ENCODE data around the gene SPOCK3.
"Not testable (repeated sequence)": the region's sequence is repeated elsewhere in the genome, so short reads cannot be mapped to it uniquely, and the experiment has no call there.

Gene SPOCK3

GRCh38 chr4:167234316-167234881, at the start of gene SPOCK3:
Gene SPOCK3 (minus strand): TSS chr4:167234494.
- DNase-seq (ENCODE audit: low read depth) = no peak

DNA sequence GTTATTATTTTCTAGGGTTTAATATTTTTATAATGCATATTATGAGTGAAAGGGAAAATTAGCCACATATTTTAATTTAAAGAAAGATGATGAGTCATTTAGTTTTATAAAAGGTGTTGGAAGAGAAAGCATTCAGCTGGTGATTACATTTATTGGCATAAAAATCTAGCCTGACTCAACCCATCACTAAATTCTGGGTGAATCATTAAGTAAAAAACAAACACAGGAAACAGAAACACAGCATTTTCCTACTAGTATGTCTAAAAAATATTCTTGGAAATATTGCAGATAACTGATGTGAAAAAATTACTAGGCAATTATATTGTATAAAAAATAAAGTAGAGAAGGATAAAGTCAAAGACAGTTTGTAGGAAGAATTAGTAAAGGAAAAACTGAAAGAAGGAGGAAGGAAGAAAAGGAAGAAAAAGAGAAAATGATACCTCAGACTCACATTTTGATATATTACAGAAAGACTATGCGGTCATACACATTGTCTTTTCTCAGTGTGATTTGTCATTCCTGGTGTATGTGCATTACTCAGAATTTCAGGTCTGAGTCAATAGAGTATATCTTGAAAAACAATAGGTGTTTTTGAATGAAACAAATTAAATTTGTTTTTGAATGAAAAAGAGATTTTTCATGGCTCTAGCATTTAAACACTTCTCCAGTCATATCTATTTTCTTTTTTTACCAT, 48.0 kb upstream of the SPOCK3 start:
- DNase-seq (ENCODE audit: low read depth) = no peak

- not testable (repeated sequence) for DNase-seq (ENCODE audit: low read depth)
Measured at GRCh38 chr4:167281545-167281944, 47.3 kb upstream of the SPOCK3 start.

- no peak for DNase-seq (ENCODE audit: low read depth)
Measured at GRCh38 chr4:167274351-167274750, 40.1 kb upstream of the SPOCK3 start.

- no peak for DNase-seq (ENCODE audit: low read depth)
Measured at GRCh38 chr4:167265231-167265630, 30.9 kb upstream of the SPOCK3 start.

DNA sequence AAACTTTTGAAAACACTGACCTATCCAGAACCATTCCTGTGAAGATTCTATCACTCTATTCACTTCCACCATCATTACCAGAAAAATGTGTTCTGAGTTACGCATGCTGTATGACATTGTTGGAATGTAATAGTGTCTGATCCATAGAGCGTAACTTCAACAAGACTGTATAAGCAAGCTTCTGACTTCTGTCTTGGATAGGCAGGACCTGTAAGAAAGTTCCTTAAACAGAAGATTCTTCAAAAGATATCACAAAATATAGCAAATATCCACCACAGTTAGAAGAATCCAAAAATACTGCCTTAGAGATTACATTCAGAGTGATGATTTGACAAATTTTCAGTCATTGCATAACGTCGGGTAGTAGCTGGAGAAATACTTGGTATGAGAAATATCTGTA, 14.0 kb upstream of the SPOCK3 start:
- no peak for DNase-seq (ENCODE audit: low read depth)

GRCh38 chr4:167239627-167240026, 5.3 kb upstream of the SPOCK3 start:
- DNase-seq (ENCODE audit: low read depth) = no peak

DNA sequence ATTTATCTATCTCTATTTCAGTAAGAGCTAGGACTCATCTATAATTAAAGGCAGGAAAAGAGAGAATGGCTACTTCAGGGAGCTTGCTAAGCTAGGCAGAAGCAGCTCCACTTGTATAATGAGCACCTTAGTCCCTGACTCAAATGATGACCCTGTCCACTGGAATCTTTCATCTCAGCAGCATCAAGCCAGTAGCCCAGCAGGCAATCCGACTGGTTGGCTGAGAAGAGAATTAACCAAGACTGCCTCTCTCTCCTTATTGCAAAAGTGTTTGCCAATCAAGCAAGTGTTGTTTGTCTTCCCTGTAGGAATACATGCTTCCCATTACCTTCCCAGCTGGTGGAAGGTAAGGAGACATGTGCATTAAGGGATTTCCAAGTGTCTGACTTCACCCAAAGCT, 3.9 kb upstream of the SPOCK3 start:
- no peak for DNase-seq (ENCODE audit: low read depth)

GRCh38 chr4:167233685-167234315, 494 bp downstream of the SPOCK3 start:
- no peak for DNase-seq (ENCODE audit: low read depth)

DNA sequence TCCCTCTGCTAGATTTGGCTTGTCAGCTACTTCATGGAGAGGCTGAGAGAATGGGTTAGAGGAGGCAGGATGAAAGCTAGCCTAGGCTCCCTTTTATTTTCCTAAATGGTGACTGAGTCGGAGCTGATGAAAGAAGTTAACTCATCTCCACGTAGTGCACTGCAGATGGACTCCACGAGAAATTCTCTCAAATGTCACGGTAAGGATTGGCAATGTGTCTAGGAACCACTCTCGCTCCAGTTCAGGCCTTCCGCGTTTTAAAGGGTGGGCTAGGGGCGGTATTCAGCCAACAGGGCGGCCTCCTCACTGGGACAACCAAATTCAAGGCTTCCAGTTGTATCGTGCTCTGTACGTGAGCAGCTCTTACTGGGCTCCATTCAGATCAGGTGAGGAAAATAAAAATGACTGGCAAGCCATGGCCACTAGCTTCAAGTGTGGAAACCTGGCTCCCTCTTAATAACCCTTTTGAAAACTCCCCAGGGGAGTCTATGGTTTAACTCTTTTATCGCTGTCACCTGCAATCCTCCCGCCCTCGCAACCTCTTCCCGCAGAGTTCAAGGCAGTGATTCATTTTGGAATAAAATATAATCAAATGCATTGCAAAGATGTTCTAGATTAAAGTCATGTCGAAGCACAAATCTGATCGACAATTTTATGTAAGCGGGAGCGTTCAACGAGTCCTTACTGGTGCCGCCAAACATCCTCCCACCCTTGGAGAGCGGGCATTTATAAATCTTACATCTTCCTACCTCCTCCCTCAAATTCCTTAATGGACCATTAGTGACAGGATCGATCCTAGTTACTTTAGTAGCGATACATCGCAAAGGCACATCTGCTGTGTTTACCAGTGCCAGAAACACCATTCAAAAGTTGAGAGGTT, 1.2 kb downstream of the SPOCK3 start:
- no peak for DNase-seq (ENCODE audit: low read depth)

DNA sequence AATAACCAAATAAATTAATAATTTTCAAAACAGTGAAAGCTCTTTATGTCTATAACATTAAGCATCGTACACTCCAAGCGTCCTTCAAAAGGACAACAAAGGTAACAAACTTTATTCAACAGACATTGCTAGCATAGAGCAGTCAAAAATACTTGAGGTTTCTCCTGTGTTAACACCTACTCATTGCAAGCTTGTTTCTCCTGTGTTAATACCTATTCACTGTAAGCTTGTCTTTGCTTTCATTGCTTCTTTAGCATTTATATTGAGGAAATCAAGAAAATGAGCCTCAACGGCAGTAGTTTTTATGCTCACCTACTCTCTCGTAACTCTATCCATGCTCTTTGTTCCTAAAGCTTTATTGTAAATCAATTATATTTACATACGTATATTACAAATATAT, 3.5 kb downstream of the SPOCK3 start:
- DNase-seq (ENCODE audit: low read depth) = no peak

DNA sequence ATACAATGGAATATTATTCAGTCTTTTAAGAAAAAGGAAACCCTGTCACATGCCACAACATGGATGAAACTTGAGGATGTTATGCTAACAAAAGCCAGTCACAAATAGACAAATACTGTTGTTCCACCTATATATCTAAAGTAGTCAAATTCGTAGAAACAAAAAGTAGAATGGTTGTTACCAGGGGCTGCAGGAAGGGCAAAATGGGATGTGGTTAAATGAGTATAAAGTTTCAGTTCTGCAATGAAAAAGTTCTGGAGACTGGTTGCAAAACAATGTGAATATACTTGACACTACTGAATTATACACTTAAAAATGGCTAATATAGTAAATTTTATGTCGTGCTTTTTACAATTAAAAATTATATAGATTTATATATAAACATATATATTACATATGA, 12.2 kb downstream of the SPOCK3 start:
- no peak for DNase-seq (ENCODE audit: low read depth)

DNA sequence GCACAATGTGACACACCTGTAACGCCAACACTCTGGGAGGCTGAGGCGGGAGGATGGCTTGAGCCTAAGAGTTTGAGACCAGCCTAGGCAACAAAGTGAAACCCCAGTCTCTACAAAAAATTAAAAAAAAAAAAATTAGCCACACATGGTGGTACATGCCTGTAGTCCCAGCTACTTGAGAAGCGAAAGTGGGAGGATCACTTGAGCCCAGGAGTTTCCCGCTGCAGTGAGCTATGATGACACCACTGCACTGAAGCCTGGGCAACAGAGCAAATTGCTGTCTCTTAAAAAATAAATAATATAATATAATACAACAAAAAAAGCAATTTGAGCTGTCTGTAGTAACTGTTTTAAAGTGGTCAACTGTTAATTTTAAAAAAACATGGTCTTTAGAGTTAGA, 13.2 kb downstream of the SPOCK3 start:
- no peak for DNase-seq (ENCODE audit: low read depth)

DNA sequence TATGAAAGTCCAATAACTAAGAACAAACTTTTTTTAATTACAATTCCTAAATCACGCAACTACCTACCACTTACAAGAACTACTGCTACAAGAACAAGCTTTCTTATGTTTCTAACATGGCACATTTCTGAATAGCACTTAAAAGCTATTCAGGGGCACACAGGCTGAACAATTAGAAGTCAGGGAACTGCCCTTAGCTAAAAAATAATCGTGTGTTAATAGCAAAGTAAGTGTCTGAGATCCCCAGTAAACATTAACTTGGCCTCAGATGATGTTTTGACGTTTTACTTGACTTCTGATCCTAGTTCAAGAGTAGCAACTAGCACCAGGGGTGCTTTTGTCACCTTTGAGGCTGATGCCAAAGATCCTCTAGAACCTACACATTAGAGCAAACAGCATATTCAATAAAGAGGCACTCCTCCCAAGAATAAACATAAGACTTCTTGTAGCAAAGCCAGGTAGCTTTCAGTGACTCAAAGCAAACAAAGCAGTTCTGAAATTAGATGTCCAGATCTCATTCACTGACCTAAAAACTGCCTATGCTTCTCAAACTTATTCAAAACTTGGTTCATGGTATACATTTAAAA, 16.2 kb downstream of the SPOCK3 start:
- no peak for DNase-seq (ENCODE audit: low read depth)

- DNase-seq (ENCODE audit: low read depth) = no peak
Measured at GRCh38 chr4:167216783-167217182, 17.5 kb downstream of the SPOCK3 start.

- no peak for DNase-seq (ENCODE audit: low read depth)
Measured at GRCh38 chr4:167210166-167210565, 24.1 kb downstream of the SPOCK3 start.

DNA sequence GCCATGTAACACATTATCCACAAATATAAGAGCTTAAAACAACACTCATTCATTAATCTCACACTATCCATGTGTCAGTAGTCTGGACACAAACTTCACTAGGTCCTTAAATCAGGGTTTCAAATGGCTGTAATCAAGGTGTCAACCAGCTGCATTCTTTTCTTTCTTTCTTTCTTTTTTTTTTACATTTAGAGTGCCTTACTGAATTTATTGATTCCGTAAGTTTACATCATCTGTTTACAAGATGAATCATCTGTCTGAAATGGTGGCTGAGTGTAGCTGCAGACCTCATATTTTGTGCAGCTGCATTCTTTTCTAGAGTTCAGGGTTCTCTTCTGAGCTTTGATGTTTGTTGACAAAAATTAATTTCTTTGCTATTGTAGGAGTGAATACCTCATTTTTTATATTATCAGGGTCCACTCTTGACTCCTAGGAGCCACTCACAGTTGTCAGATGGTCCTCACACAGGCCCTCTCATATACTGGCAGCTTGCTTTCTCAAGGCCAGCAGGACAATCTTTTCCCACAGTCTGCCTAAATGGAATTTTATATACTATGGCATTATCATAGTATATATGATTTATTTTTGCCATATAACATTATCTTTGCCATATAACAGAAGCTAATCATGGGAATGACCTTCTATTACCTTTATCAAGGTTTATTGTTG, 37.8 kb downstream of the SPOCK3 start:
- DNase-seq (ENCODE audit: low read depth) = no peak

GRCh38 chr4:167190379-167190778, 43.9 kb downstream of the SPOCK3 start:
- no peak for DNase-seq (ENCODE audit: low read depth)

DNA sequence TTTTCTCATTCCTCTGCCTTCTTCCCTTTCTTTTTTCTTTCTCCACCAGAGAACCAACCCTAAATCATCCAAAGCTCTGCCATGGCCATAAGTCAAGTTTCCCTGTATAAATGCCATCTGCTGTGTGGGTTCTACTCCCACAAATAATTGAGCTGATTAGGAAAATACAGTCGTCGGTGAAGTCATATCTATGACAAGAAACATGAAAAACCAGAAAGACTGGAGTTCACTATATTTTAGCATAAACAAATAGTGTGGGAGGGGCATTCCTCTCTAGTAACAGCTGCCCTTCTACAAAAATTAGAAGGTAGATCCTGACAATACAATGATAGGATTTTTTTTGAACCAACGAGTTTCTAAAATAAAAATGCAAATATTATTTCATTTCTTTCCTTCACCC, 48.8 kb downstream of the SPOCK3 start:
- DNase-seq (ENCODE audit: low read depth) = no peak

DNA sequence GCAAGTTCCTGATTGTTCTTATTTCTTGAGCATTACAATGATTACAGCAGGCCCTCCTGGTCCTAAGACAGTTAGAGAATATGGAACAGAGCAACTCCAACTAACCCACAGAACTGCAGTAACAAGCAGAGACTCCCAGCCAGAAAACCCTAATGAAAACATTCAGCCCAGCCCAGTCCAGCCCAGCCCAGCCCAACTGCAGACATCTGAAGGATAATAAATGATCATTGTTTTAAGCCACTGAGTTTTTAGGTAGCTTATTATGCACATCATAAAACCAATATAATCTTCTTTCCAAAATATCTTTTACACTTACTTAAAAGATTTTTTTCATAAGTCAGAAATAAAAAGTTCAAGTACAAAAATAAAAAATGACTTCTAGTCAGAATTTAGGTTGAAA, 51.3 kb downstream of the SPOCK3 start:
- DNase-seq (ENCODE audit: low read depth) = no peak

- DNase-seq (ENCODE audit: low read depth) = no peak
Measured at GRCh38 chr4:167177925-167178324, 56.4 kb downstream of the SPOCK3 start.
